ENCODE measurements around the gene SPNS2. TPM values are rescaled to one million over a fixed set of nuclear protein-coding genes. Genes with fewer than 3 reads are reported as not detected.

SPNS2 gene
- polyA plus RNA-seq, 1 of the 3 experiments (the other 2 are of a cell fraction) = 0.08 TPM

- POLR2A ChIA-PET = no interaction called here
Measured at GRCh38 chr17:4465786-4466185, 32.9 kb upstream of the SPNS2 start.

GRCh38 chr17:4467287-4467686 lies 31.4 kb upstream of the SPNS2 start:
- Histone ChIP-seq H3K9me3 (no peaks in the 10 kb centered on the region), H3K79me2 (ENCODE audit: insufficient read depth) (no peaks in the 10 kb centered on the region), H3K9me2 (no peaks in the 10 kb centered on the region), H3K4me1 (ENCODE audit: control insufficient read depth in 1 of 2, insufficient read depth in 2 of 2, low read depth in 1 of 2, low read length in 1 of 2) (peaks cover 0 to 6% of the 10 kb centered on the region in 2 experiments; a peak in 1 of 4 replicates), H3K36me3 (replicated peaks in 1 of 2; ENCODE audit: control insufficient read depth in 1 of 2, insufficient read depth in 2 of 2, low read length in 1 of 2) (no peaks in the 10 kb centered on the region), H3K4me3 (ENCODE audit: low read depth in 2 of 2, low read length in 1 of 2) (no peak overlapping the region), H3F3A (replicated peaks; ENCODE audit: insufficient read depth) (no peaks in the 10 kb centered on the region), H2AFZ (ENCODE audit: low read depth) (no peak overlapping the region), H4K20me1 (ENCODE audit: insufficient read depth) (no peaks in the 10 kb centered on the region), H3K4me2 (no peak overlapping the region), H3K9ac (no peak overlapping the region), H3K27me3 (ENCODE audit: insufficient read depth) (no peaks in the 10 kb centered on the region), H3K27ac (ENCODE audit: low read depth in 2 of 2, low read length in 1 of 2) (no peak overlapping the region)
- TF ChIP-seq POLR2AphosphoS5 (IDR thresholded peaks at IDR 0.05; ENCODE audit: low read depth, low read length) (no peak), TEAD4 (IDR thresholded peaks at IDR 0.05; ENCODE audit: borderline replicate concordance, insufficient read depth) (no peak), IRF3 (IDR thresholded peaks at IDR 0.05; ENCODE audit: low read depth, low read length) (no peak), EZH2phosphoT487 (IDR thresholded peaks at IDR 0.05; ENCODE audit: borderline replicate concordance, low read depth) (no peak)
- 59% methylated on average over 7 of the region's 7 CpGs for WGBS (ENCODE audit: low lambda C conversion rate)
- ChIA-PET POLR2A (no interaction called here), CTCF (no interaction called here)
- DNase-seq = no peak

More at GRCh38 chr17:4465786-4466185, 32.9 kb upstream of the SPNS2 start:
- Histone ChIP-seq H3K9ac (no peak overlapping the region), H3K9me3 (no peaks in the 10 kb centered on the region), H3K4me3 (ENCODE audit: low read depth in 2 of 2, low read length in 1 of 2) (no peak overlapping the region), H3K4me2 (no peak overlapping the region), H3K4me1 (ENCODE audit: control insufficient read depth in 1 of 2, insufficient read depth in 2 of 2, low read depth in 1 of 2, low read length in 1 of 2) (peaks cover 0 to 6% of the 10 kb centered on the region in 2 experiments; a peak in 1 of 4 replicates), H3K27ac (ENCODE audit: low read depth in 2 of 2, low read length in 1 of 2) (no peak overlapping the region), H3K79me2 (ENCODE audit: insufficient read depth) (no peaks in the 10 kb centered on the region), H3K36me3 (replicated peaks in 1 of 2; ENCODE audit: control insufficient read depth in 1 of 2, insufficient read depth in 2 of 2, low read length in 1 of 2) (no peaks in the 10 kb centered on the region), H2AFZ (ENCODE audit: low read depth) (no peak overlapping the region), H3K27me3 (ENCODE audit: insufficient read depth) (no peaks in the 10 kb centered on the region), H3F3A (replicated peaks; ENCODE audit: insufficient read depth) (no peaks in the 10 kb centered on the region), H4K20me1 (ENCODE audit: insufficient read depth) (no peaks in the 10 kb centered on the region), H3K9me2 (no peaks in the 10 kb centered on the region)
- TF ChIP-seq PBX3 (IDR thresholded peaks at IDR 0.05) (no peak), RXRA (IDR thresholded peaks at IDR 0.05; ENCODE audit: borderline replicate concordance, low read depth) (no peak), JUND (IDR thresholded peaks at IDR 0.05) (no peak), USF2 (IDR thresholded peaks at IDR 0.05; ENCODE audit: borderline replicate concordance, low read depth, low read length) (no peak), TEAD4 (IDR thresholded peaks at IDR 0.05; ENCODE audit: borderline replicate concordance, insufficient read depth) (no peak), RAD21 (IDR thresholded peaks at IDR 0.05; ENCODE audit: low read length) (no peak), FOXM1 (IDR thresholded peaks at IDR 0.05; ENCODE audit: low read depth) (no peak), GATA2 (CRISPR knock-in tag; IDR thresholded peaks at IDR 0.05) (no peak), RCOR1 (IDR thresholded peaks at IDR 0.05; ENCODE audit: low read length) (no peak), FOXJ3 (CRISPR knock-in tag; IDR thresholded peaks at IDR 0.05) (no peak)
- DNase-seq = no peak
- CTCF ChIA-PET = no interaction called here
- WGBS (ENCODE audit: low lambda C conversion rate) = 80% methylated on average over 8 of the region's 8 CpGs

Data from SK-N-SH (cell line).